IMR-90 (cell line): ENCODE results near the gene EML4. TPM values are rescaled to one million over a fixed set of nuclear protein-coding genes. Genes with fewer than 3 reads are reported as not detected.

Source experiments
- ATAC-seq: fragments of 200-7000 bp; cut with Tn5 transposase; 2 replicates; pipeline ENCODE4 v1.9.1; 2020; ENCODE audit warnings: low read depth, mild to moderate bottlenecking, moderate library complexity
- BruUV-seq: library from RNA; stranded (reverse); fragments of 400-500 nt; replicated peaks from 2 replicates; lab custom pipeline; 2021; lab: Mats Ljungman, UMichigan
- CTCF ChIA-PET: fragments of 300-600 bp; formaldehyde crosslinking; extraction: SDS; loops from one replicate; lab custom pipeline; 2021; ENCODE audit warnings: antibody characterized with exemption; lab: Yijun Ruan, JAX
- POLR2A ChIA-PET: fragments of 300-600 bp; sonication (Branson Sonifier 250); formaldehyde crosslinking; loops from one replicate; lab custom pipeline; 2022; ENCODE audit warnings: antibody characterized with exemption; ENCODE audit not compliant: unreplicated experiment; lab: Charles Lee
- DNase-seq: peaks from one replicate; pipeline ENCODE4 v3.0.0; 2013
- H2AFZ ChIP-seq: replicated peaks from 2 replicates; pipeline ENCODE3; 2013; ENCODE audit warnings: low read length, mild to moderate bottlenecking; ENCODE audit not compliant: poor library complexity
- H2AK5ac ChIP-seq: 2 replicates; pipeline ENCODE4 v1.6.1; 2013; ENCODE audit warnings: low read depth, low read length, inconsistent platforms
- H2AK9ac ChIP-seq: replicated peaks from 2 replicates; pipeline ENCODE3; 2013; ENCODE audit warnings: mild to moderate bottlenecking, low read depth, low read length, moderate library complexity; ENCODE audit not compliant: poor library complexity
- H2BK120ac ChIP-seq: 2 replicates; pipeline ENCODE4 v1.6.1; 2013; ENCODE audit warnings: low read depth, low read length, inconsistent platforms
- H2BK15ac ChIP-seq: 3 replicates; pipeline ENCODE4 v1.6.1; 2013; ENCODE audit warnings: low read depth, low read length, inconsistent platforms
- H2BK20ac ChIP-seq: 2 replicates; pipeline ENCODE4 v1.6.1; 2013; ENCODE audit warnings: low read depth, mild to moderate bottlenecking, inconsistent platforms, low read length, moderate library complexity
- H2BK5ac ChIP-seq: 2 replicates; pipeline ENCODE4 v1.6.1; 2013; ENCODE audit warnings: mild to moderate bottlenecking, low read depth, low read length, inconsistent platforms; ENCODE audit not compliant: poor library complexity, severe bottlenecking
- H3K14ac ChIP-seq: replicated peaks from 2 replicates; pipeline ENCODE4 v1.6.1; 2013; ENCODE audit warnings: low read depth, low read length, inconsistent platforms
- H3K18ac ChIP-seq: 2 replicates; pipeline ENCODE4 v1.6.1; 2013; ENCODE audit warnings: low read depth, low read length, control low read depth
- H3K23ac ChIP-seq: 2 replicates; pipeline ENCODE4 v1.6.1; 2013; ENCODE audit warnings: low read depth, low read length, inconsistent platforms
- H3K27ac ChIP-seq: 2 replicates; pipeline ENCODE4 v1.5.1; 2013; ENCODE audit warnings: mild to moderate bottlenecking, control low read depth, low read length; ENCODE audit not compliant: insufficient read depth
- H3K27me3 ChIP-seq: 2 replicates; pipeline ENCODE4 v1.6.1; 2013; ENCODE audit warnings: low read length; ENCODE audit not compliant: control insufficient read depth, insufficient read depth
- H3K36me3 ChIP-seq: 2 replicates; pipeline ENCODE4 v1.6.1; 2013; ENCODE audit warnings: low read length, mixed read lengths; ENCODE audit not compliant: control insufficient read depth, insufficient read depth
- H3K4ac ChIP-seq: 2 replicates; pipeline ENCODE4 v1.6.1; 2013; ENCODE audit warnings: low read depth, low read length, inconsistent platforms
- H3K4me1 ChIP-seq: 2 replicates; pipeline ENCODE4 v1.6.1; 2013; ENCODE audit warnings: low read length, mixed read lengths; ENCODE audit not compliant: control insufficient read depth, insufficient read depth
- H3K4me2 ChIP-seq: 2 replicates; pipeline ENCODE4 v1.6.1; 2013; ENCODE audit warnings: low read depth, mild to moderate bottlenecking, control low read depth, low read length, moderate library complexity
- H3K4me3 ChIP-seq: 2 replicates; pipeline ENCODE4 v1.5.1; 2013; ENCODE audit warnings: low read depth, mild to moderate bottlenecking, control low read depth, low read length, moderate library complexity; ENCODE audit not compliant: insufficient read depth
- H3K56ac ChIP-seq: 2 replicates; pipeline ENCODE4 v1.6.1; 2013; ENCODE audit warnings: low read length, inconsistent platforms; ENCODE audit not compliant: insufficient read depth; ENCODE audit errors: extremely low read depth
- H3K79me1 ChIP-seq, 2 experiments: 2 replicates each; pipeline ENCODE4 v1.6.1; 2013; ENCODE audit warnings: low read length in 2 of 2, inconsistent platforms in 1 of 2, low read depth in 1 of 2
- H3K9ac ChIP-seq: 2 replicates; pipeline ENCODE4 v1.6.1; 2013; ENCODE audit warnings: low read depth, low read length, control low read depth
- H3K9me1 ChIP-seq: 2 replicates; pipeline ENCODE4 v1.6.1; 2013; ENCODE audit warnings: low read length, inconsistent platforms; ENCODE audit not compliant: insufficient read depth
- H3K9me3 ChIP-seq: 2 replicates; pipeline ENCODE4 v1.6.1; 2013; ENCODE audit warnings: low read length; ENCODE audit not compliant: control insufficient read depth, insufficient read depth
- H4K20me1 ChIP-seq: 2 replicates; pipeline ENCODE4 v1.6.1; 2013; ENCODE audit warnings: low read length, inconsistent platforms; ENCODE audit not compliant: insufficient read depth
- H4K5ac ChIP-seq: 2 replicates; pipeline ENCODE4 v1.6.1; 2013; ENCODE audit warnings: mild to moderate bottlenecking, low read depth, low read length, control low read depth
- H4K8ac ChIP-seq, 2 experiments: 2 replicates each; pipeline ENCODE4 v1.6.1; 2013; ENCODE audit warnings: low read depth in 2 of 2, low read length in 2 of 2, control low read depth in 1 of 2, inconsistent platforms in 1 of 2
- H4K91ac ChIP-seq: 2 replicates; pipeline ENCODE4 v1.6.1; 2013; ENCODE audit warnings: low read depth, low read length, inconsistent platforms; ENCODE audit not compliant: insufficient read depth
- CEBPB ChIP-seq: IDR thresholded peaks from 2 replicates; pipeline ENCODE4 v1.6.1; 2012; ENCODE audit warnings: low read depth, low read length, improper control_type of control experiment
- CHD1 ChIP-seq: IDR thresholded peaks from 2 replicates; pipeline ENCODE4 v1.6.1; 2012; ENCODE audit warnings: low read depth, low read length, improper control_type of control experiment
- SMC3 ChIP-seq: fragments of 150-350 bp; IDR thresholded peaks from 2 replicates; pipeline ENCODE4 v1.6.1; 2016; ENCODE audit warnings: low read depth, mild to moderate bottlenecking, antibody characterized with exemption, low read length, moderate library complexity
- WGBS, 2 experiments: methylation state at CpG; one replicate each; pipeline versions ENCODE4 v1.1.5 to v1.1.7; 2013; ENCODE audit warnings: missing lambda C conversion rate in 2 of 2; ENCODE audit not compliant: insufficient read length in 1 of 2; ENCODE audit errors: extremely low coverage in 2 of 2; 5-methylcytosine and 5-hydroxymethylcytosine counted together
- dilution Hi-C: fragments of 300-500 bp; cut with HindIII; formaldehyde crosslinking; loops from one replicate; pipeline ENCODE4 v1.14.3; 2018; ENCODE audit warnings: low sequenced_read_pairs; ENCODE audit not compliant: unreplicated experiment
- in situ Hi-C: fragments of 300-500 bp; cut with MboI; formaldehyde crosslinking; loops from 3 replicates; pipeline ENCODE4 v1.14.3; 2019; ENCODE audit warnings: low sequenced_read_pairs, inconsistent platforms, mixed read lengths
- intact Hi-C: fragments of 100-400 bp; cut with micrococcal nuclease; formaldehyde crosslinking; loops from 2 replicates; pipeline ENCODE4 v1.10.0; 2022
- polyA plus RNA-seq, 3 experiments: library from polyadenylated mRNA; depleted of rRNA; stranded (reverse); fragments of >200 nt; gene quantifications; 2 replicates each; pipeline ENCODE4 v1.2.3, GENCODE V29; 2012; ENCODE audit warnings: low replicate concordance in 1 of 3
- total RNA-seq: library from RNA; depleted of rRNA; stranded (reverse); fragments of >200 nt; gene quantifications from 2 replicates; pipeline ENCODE4 v1.2.3, GENCODE V29; 2012
- TF ChIP-seq, protein P1 (sequence below): conservative IDR thresholded peaks from 2 replicates; pipeline ENCODE4 v1.5.1; 2012; ENCODE audit warnings: mild to moderate bottlenecking, low read depth, low read length, improper control_type of control experiment

EML4 gene
- total and polyA plus RNA-seq, 2 of the 4 experiments (the other 2 are of a cell fraction) = 29.7 to 73.7 TPM

DNA sequence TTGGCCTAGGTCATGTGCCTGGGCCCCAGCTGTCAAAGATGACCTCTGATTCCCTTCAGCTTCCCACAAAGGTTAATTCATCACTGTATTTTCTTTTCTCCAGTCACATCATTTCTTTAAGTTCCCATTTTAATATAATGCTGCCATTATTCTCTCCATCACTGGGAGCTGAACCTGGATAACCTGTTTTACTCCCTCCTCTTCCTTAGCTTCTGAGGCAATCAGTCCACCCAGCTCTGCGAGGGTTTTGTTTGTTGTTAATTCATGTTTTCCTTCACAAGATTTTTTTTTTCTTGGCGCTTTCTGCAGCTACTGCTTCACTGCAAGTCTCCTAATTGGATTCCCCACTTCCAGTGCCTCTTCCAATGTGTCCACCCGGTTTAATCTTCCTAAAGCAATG lies 5.1 kb upstream of the EML4 start:
- Histone ChIP-seq H3K56ac (no peak overlapping the region), H3K9me3 (no peaks in the 10 kb centered on the region), H2AFZ (no peak overlapping the region), H3K4ac (no peak overlapping the region), H2AK9ac (no peak overlapping the region), H2AK5ac (no peak overlapping the region; the same call in 1 of the 2 replicates), H3K27ac (no peak overlapping the region), H3K18ac (no peak overlapping the region), H3K27me3 (no peaks in the 10 kb centered on the region), H2BK120ac (no peak overlapping the region), H4K5ac (no peak overlapping the region), H3K4me3 (no peak overlapping the region), H3K4me2 (no peak overlapping the region), H3K14ac (no peak overlapping the region), H3K9me1 (0 out of 2 replicates have a peak, but pooled peaks cover 7% of the 10 kb centered on the region), H4K8ac (no peak overlapping the region), H4K91ac (no peak overlapping the region), H2BK5ac (no peak overlapping the region), H3K9ac (no peak overlapping the region), H3K23ac (no peak overlapping the region), H3K79me1 (no peaks in the 10 kb centered on the region; a peak in 1 of 4 replicates), H2BK15ac (no peak overlapping the region), H2BK20ac (no peak overlapping the region), H3K4me1 (peaks cover 8% of the 10 kb centered on the region), H3K36me3 (no peaks in the 10 kb centered on the region), H4K20me1 (no peaks in the 10 kb centered on the region)
- WGBS, 2 experiments = 80% methylated on average over 1 of the region's 3 CpGs; no CpG with 5 or more reads in 1 of the 2 experiments
- CTCF ChIA-PET = interaction anchor here (1.1 kb wide), 1 partner anchor 8 kb away, joined by 3 read pairs; no protein-coding TSS in a partner anchor
- no peak for TF ChIP-seq CHD1
- TF ChIP-seq CEBPB = no peak
- no peak for TF ChIP-seq SMC3
- TF ChIP-seq, protein P1, sequence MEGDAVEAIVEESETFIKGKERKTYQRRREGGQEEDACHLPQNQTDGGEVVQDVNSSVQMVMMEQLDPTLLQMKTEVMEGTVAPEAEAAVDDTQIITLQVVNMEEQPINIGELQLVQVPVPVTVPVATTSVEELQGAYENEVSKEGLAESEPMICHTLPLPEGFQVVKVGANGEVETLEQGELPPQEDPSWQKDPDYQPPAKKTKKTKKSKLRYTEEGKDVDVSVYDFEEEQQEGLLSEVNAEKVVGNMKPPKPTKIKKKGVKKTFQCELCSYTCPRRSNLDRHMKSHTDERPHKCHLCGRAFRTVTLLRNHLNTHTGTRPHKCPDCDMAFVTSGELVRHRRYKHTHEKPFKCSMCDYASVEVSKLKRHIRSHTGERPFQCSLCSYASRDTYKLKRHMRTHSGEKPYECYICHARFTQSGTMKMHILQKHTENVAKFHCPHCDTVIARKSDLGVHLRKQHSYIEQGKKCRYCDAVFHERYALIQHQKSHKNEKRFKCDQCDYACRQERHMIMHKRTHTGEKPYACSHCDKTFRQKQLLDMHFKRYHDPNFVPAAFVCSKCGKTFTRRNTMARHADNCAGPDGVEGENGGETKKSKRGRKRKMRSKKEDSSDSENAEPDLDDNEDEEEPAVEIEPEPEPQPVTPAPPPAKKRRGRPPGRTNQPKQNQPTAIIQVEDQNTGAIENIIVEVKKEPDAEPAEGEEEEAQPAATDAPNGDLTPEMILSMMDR = no peak
- POLR2A ChIA-PET = no interaction called here
- dilution Hi-C loops (no loop called here), in situ Hi-C loops (no loop called here), intact Hi-C loops (no loop called here)
- ATAC-seq (no peak), DNase-seq (no peak)
- BruUV-seq = no TSS peak
